K562 (cell line): ENCODE data around the gene CDYL. TPM values are rescaled to one million over a fixed set of nuclear protein-coding genes. Genes with fewer than 3 reads are reported as not detected.

Experiments
- CHD2 ChIP-seq: IDR thresholded peaks from 2 replicates; pipeline ENCODE4 v1.6.1; 2011; ENCODE audit warnings: low read depth, low read length
- EP300 ChIP-seq: IDR thresholded peaks from 2 replicates; pipeline ENCODE4 v1.6.1; 2012; ENCODE audit warnings: low read length, improper control_type of control experiment
- HEY1 ChIP-seq: fragments of 250-450 bp; sonication (Bioruptor Pico); IDR thresholded peaks from 2 replicates; pipeline ENCODE4 v1.5.0; 2020; ENCODE audit warnings: mild to moderate bottlenecking, moderate library complexity, borderline replicate concordance
- KLF16 ChIP-seq: IDR thresholded peaks from 2 replicates; pipeline ENCODE4 v1.6.1; 2016; ENCODE audit warnings: antibody characterized with exemption
- KLF6 ChIP-seq: fragments of 250-450 bp; sonication (Bioruptor Pico); IDR thresholded peaks from 2 replicates; pipeline ENCODE4 v1.4.0; 2020; ENCODE audit warnings: mild to moderate bottlenecking, moderate library complexity, borderline replicate concordance
- MED1 ChIP-seq: sonication (generic); formaldehyde crosslinking; IDR thresholded peaks from 2 replicates; pipeline ENCODE4 v1.8.1; 2023; ENCODE audit warnings: missing genetic modification reagents, borderline replicate concordance
- MEF2A ChIP-seq: IDR thresholded peaks from 2 replicates; pipeline ENCODE4 v1.6.1; 2011; ENCODE audit warnings: low read depth, mild to moderate bottlenecking, low read length, moderate library complexity; ENCODE audit not compliant: control insufficient read depth
- NCOR1 ChIP-seq: fragments of 450-650 bp; IDR thresholded peaks from 2 replicates; pipeline ENCODE4 v1.6.1; 2016; ENCODE audit warnings: mild to moderate bottlenecking, moderate library complexity
- PHF21A ChIP-seq: fragments of 450-650 bp; IDR thresholded peaks from 2 replicates; pipeline ENCODE4 v1.6.1; 2017; ENCODE audit warnings: low read depth, borderline replicate concordance
- POLR3A ChIP-seq: IDR thresholded peaks from 2 replicates; pipeline ENCODE4 v1.6.1; 2011; ENCODE audit warnings: borderline replicate concordance, mild to moderate bottlenecking, moderate library complexity; ENCODE audit not compliant: insufficient read length, insufficient read depth; ENCODE audit errors: extremely low read depth
- PTBP1 ChIP-seq: fragments of 200-400 bp; formaldehyde crosslinking; IDR thresholded peaks from 2 replicates; pipeline ENCODE4 v1.6.1; 2017; ENCODE audit warnings: low read depth, low read length
- RBM15 ChIP-seq: fragments of 200-400 bp; formaldehyde crosslinking; IDR thresholded peaks from 2 replicates; pipeline ENCODE4 v1.6.1; 2018; ENCODE audit warnings: mild to moderate bottlenecking, low read length, moderate library complexity; ENCODE audit not compliant: insufficient read depth
- SMAD4 ChIP-seq: fragments of 250-450 bp; sonication (Bioruptor Pico); conservative IDR thresholded peaks from 2 replicates; pipeline ENCODE4 v1.8.0; 2021; ENCODE audit warnings: inconsistent platforms, mild to moderate bottlenecking, moderate library complexity
- XRCC3 ChIP-seq: fragments of 450-650 bp; IDR thresholded peaks from 2 replicates; pipeline ENCODE4 v1.6.1; 2017; ENCODE audit warnings: mild to moderate bottlenecking, moderate library complexity
- polyA plus RNA-seq, 8 experiments: library from polyadenylated mRNA; depleted of rRNA in 4 of 8; stranded (reverse) in 5 of 8; unstranded in 3 of 8; fragments of >200 nt; fragmentation: Nextera tagmentation in 2 of 8; fragmentation: Illumina TruSeq in 1 of 8; extraction: Ambion mirVana in 2 of 8; extraction: Trizol in 1 of 8; gene quantifications; 2 replicates each; pipeline versions ENCODE4 v1.2.1 to v1.2.3, GENCODE V29; 2011 to 2014; ENCODE audit warnings: inconsistent platforms in 1 of 8, missing spikeins in 1 of 8
- total RNA-seq, 7 experiments: library from RNA; depleted of rRNA in 6 of 7; stranded (reverse); fragments of >200 nt in 6 of 7; fragmentation: Illumina TruSeq in 2 of 7; extraction: Trizol in 2 of 7; gene quantifications; 2 replicates each; pipeline versions ENCODE4 v1.2.1 to v1.2.3, GENCODE V29; 2011 to 2021; ENCODE audit warnings: low replicate concordance in 1 of 7
- TF ChIP-seq, protein P1 (sequence below): fragments of 250-450 bp; sonication (Bioruptor Pico); IDR thresholded peaks from 2 replicates; pipeline ENCODE4 v1.5.0; 2021; ENCODE audit warnings: mild to moderate bottlenecking, borderline replicate concordance
- TF ChIP-seq, protein P2 (sequence below): sonication (generic); formaldehyde crosslinking; IDR thresholded peaks from 2 replicates; pipeline ENCODE4 v1.8.1; 2023; ENCODE audit warnings: missing genetic modification reagents, mild to moderate bottlenecking, borderline replicate concordance
- TF ChIP-seq, protein P3 (sequence below): fragments of 250-450 bp; sonication (Bioruptor Pico); IDR thresholded peaks from 2 replicates; pipeline ENCODE4 v1.5.0; 2021; ENCODE audit warnings: mild to moderate bottlenecking, moderate library complexity

The CDYL gene
- total and polyA plus RNA-seq, 9 of the 15 experiments (the other 6 are each of a cell fraction or from before 2014, with no cell fraction given): 8.1 to 45.8 (median 40.8) TPM

DNA sequence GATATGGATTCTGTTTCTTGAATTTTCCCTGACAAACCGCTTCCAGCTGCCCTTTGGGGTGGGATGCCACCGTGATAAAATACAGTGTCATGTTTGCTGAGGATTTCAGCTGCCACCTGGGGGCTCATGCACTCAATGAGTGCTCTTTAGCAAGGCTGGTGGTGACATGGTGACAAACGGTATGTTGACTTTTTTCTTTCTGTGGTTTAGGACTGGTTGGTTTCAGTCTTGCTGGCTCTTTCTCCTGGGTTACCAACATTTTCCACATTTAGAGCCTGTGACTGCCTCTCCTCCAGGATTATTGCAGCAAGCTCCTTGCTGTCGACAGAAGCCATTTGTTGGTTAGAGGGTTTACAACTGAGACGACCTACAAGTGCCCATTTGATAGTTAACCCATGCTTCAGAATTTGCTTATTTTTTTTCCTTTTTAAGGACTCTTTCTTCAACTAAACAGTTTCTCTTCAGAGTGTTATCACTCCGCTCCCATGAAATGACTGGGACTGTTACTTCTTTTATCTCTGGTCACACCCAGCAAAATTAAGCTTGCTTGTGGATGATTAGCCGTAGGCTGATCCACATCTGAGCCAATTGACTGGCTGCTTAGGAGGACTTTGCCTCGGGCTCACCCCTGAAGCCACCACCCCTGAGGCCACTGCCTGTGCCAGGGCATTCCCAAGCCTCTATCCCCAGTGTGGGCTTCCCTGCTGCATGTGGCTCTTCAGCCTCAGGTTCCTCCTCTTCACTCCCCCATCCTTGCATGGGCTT is 48.4 kb upstream of the CDYL start (continued):
- TF ChIP-seq, protein P1, sequence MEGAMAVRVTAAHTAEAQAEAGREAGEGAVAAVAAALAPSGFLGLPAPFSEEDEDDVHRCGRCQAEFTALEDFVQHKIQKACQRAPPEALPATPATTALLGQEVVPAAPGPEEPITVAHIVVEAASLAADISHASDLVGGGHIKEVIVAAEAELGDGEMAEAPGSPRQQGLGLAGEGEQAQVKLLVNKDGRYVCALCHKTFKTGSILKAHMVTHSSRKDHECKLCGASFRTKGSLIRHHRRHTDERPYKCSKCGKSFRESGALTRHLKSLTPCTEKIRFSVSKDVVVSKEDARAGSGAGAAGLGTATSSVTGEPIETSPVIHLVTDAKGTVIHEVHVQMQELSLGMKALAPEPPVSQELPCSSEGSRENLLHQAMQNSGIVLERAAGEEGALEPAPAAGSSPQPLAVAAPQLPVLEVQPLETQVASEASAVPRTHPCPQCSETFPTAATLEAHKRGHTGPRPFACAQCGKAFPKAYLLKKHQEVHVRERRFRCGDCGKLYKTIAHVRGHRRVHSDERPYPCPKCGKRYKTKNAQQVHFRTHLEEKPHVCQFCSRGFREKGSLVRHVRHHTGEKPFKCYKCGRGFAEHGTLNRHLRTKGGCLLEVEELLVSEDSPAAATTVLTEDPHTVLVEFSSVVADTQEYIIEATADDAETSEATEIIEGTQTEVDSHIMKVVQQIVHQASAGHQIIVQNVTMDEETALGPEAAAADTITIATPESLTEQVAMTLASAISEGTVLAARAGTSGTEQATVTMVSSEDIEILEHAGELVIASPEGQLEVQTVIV (CRISPR knock-in tag): no peak
- TF ChIP-seq NCOR1 (peak; percentile 96), KLF16 (peak; percentile 86), POLR3A (no peak), KLF6 (CRISPR knock-in tag) (peak; percentile 58; the same call in 1 of the 2 replicates), XRCC3 (no peak), PTBP1 (no peak), RBM15 (no peak), SMAD4 (CRISPR knock-in tag) (peak; percentile 65), HEY1 (CRISPR knock-in tag) (no peak), MEF2A (no peak), EP300 (peak; percentile 96), CHD2 (peak; percentile 45; the same call in 1 of the 2 replicates), MED1 (CRISPR knock-in tag) (no peak), PHF21A (no peak)
- TF ChIP-seq, protein P2, sequence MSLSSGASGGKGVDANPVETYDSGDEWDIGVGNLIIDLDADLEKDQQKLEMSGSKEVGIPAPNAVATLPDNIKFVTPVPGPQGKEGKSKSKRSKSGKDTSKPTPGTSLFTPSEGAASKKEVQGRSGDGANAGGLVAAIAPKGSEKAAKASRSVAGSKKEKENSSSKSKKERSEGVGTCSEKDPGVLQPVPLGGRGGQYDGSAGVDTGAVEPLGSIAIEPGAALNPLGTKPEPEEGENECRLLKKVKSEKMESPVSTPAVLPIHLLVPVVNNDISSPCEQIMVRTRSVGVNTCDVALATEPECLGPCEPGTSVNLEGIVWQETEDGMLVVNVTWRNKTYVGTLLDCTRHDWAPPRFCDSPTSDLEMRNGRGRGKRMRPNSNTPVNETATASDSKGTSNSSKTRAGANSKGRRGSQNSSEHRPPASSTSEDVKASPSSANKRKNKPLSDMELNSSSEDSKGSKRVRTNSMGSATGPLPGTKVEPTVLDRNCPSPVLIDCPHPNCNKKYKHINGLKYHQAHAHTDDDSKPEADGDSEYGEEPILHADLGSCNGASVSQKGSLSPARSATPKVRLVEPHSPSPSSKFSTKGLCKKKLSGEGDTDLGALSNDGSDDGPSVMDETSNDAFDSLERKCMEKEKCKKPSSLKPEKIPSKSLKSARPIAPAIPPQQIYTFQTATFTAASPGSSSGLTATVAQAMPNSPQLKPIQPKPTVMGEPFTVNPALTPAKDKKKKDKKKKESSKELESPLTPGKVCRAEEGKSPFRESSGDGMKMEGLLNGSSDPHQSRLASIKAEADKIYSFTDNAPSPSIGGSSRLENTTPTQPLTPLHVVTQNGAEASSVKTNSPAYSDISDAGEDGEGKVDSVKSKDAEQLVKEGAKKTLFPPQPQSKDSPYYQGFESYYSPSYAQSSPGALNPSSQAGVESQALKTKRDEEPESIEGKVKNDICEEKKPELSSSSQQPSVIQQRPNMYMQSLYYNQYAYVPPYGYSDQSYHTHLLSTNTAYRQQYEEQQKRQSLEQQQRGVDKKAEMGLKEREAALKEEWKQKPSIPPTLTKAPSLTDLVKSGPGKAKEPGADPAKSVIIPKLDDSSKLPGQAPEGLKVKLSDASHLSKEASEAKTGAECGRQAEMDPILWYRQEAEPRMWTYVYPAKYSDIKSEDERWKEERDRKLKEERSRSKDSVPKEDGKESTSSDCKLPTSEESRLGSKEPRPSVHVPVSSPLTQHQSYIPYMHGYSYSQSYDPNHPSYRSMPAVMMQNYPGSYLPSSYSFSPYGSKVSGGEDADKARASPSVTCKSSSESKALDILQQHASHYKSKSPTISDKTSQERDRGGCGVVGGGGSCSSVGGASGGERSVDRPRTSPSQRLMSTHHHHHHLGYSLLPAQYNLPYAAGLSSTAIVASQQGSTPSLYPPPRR (CRISPR knock-in tag): no peak
- TF ChIP-seq, protein P3, sequence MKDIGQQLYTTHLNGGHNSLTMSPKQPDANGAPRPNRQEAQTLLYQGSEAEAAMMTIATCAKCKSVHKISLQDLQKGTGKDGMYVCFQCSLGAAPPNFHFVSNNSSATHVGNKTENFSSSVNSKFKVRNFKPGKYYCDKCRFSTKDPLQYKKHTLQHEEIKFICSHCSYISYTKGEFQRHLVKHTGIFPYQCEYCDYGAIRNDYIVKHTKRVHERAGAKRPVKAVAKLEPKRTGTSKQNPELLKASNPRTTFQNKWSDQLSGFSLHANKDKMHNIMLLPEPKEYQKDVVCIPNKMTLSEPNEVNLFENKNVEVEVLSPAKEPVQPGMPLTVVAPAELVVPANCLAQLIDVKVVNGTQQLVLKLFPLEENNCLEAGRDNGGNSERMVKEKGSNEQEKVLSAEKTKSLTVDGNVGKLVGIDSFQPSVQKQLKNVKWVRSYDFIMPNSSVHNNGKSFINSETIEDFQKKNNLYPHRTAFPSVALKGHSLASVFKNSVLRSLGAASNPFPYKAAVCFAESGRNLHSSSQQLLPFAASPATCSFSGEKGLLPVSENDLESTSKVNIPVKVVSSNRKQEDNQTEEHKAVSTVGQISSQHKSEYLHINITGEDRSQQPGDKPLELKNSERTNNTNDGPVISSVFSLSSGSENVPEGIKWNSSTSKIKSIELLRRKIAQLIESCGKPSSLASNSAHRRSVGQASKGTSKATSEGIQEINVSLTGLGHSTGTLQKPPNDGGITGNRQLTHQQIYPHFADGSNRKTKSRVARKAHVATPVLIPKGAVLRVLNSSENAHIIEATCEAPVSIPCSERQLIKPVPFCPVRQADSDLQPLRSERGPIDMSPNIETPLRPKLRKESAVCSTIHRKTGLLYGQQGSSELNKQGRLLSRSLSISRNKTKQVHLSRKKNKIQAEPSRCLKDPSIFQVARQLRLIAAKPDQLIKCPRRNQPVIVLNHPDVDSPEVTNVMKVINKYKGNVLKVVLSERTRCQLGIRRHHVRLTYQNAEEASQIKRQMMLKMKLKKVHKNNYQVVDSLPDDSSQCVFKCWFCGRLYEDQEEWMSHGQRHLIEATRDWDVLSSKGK: no peak
